Epithelial cell of proximal tubule (primary cell): ENCODE results near the gene SVOP. TPM values are rescaled to one million over a fixed set of nuclear protein-coding genes. Genes with fewer than 3 reads are reported as not detected.
"Not testable (repeated sequence)": the region's sequence is repeated elsewhere in the genome, so short reads cannot be mapped to it uniquely, and the experiment has no call there.

Experiments
- DNase-seq: peaks from one replicate; pipeline ENCODE4 v3.0.0-alpha.2; 2011; ENCODE audit warnings: low read depth
- H3K4me3 ChIP-seq: 2 replicates; pipeline ENCODE4 v1.5.1; 2011; ENCODE audit warnings: low read depth, mild to moderate bottlenecking, low read length
- total RNA-seq: library from RNA; depleted of rRNA; stranded (reverse); fragments of >200 nt; gene quantifications from 2 replicates; pipeline ENCODE4 v1.2.3, GENCODE V29; 2015
- TF ChIP-seq, protein P1 (sequence below): conservative IDR thresholded peaks from 2 replicates; pipeline ENCODE4 v1.5.1; 2012; ENCODE audit warnings: low read depth, mild to moderate bottlenecking, low read length

SVOP gene
- total RNA-seq, 1 donor from 2014 or later: not detected

GRCh38 chr12:109009766-109010165 is 11.1 kb downstream of the SVOP start:
- no peak overlapping the region for H3K4me3 ChIP-seq
- TF ChIP-seq, protein P1, sequence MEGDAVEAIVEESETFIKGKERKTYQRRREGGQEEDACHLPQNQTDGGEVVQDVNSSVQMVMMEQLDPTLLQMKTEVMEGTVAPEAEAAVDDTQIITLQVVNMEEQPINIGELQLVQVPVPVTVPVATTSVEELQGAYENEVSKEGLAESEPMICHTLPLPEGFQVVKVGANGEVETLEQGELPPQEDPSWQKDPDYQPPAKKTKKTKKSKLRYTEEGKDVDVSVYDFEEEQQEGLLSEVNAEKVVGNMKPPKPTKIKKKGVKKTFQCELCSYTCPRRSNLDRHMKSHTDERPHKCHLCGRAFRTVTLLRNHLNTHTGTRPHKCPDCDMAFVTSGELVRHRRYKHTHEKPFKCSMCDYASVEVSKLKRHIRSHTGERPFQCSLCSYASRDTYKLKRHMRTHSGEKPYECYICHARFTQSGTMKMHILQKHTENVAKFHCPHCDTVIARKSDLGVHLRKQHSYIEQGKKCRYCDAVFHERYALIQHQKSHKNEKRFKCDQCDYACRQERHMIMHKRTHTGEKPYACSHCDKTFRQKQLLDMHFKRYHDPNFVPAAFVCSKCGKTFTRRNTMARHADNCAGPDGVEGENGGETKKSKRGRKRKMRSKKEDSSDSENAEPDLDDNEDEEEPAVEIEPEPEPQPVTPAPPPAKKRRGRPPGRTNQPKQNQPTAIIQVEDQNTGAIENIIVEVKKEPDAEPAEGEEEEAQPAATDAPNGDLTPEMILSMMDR: peak; percentile 9
- DNase-seq: no peak

GRCh38 chr12:109004017-109004416 is 16.9 kb downstream of the SVOP start:
- no peak for DNase-seq
- TF ChIP-seq, protein P1: no peak
- H3K4me3 ChIP-seq: no peak overlapping the region

DNA sequence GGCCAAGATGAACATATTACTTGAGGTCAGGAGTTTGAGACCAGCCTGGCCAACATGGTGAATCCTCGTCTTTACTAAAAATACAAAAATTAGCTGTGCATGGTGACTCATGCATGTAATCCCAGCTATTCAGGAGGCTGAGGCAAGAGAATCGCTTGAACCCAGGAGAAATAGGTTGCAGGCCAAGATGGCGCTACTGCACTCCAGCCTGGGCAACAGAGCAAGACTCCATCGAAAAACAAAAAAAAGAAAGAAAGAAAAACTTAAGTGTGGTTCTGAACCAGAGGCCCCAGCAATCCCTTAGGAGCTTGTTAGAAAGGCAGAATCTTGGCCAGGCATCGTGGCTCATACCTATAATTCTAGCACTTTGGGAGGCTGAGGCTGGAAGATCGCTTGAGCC is 24.5 kb downstream of the SVOP start:
- DNase-seq: no peak
- TF ChIP-seq, protein P1: no peak
- no peak overlapping the region for H3K4me3 ChIP-seq

- TF ChIP-seq, protein P1: no peak
- H3K4me3 ChIP-seq: no peak overlapping the region
- no peak for DNase-seq
Measured at GRCh38 chr12:108995370-108995992, 25.4 kb downstream of the SVOP start.

DNA sequence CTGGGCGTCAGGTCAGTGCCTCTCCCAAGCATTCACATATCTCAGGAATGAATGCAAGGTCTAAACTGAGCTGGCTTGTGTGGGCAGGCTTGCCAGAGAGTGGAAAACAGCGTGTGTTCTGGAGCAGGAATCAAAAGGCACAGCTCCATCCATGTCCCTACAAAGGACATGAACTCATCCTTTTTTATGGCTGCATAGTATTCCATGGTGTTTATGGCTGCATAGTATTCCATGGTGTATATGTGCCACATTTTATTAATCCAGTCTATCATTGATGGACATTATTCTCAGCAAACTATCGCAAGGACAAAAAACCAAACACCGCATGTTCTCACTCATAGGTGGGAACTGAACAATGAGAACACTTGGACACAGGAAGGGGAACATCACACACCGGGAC is 30.8 kb downstream of the SVOP start:
- not testable (repeated sequence) for DNase-seq, H3K4me3 ChIP-seq

DNA sequence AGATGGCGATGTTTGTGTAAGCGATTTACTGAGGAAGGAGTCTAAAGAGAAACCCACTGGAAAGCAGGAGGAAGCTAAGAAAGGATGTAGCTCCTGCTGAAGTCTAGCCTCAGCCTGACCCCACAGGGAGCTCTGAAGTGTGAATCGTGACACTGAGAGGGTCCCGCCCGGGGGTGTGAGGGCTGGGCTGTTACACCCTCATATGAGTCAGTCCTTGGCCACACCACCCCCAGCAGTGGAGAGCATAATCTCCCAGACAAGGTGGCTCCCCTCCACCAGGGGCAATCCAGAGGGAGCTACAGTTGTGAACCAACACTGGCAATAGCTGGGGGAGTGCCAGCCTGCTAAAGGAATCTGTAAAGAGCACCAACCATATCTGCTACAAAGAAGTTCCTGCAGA is 31.5 kb downstream of the SVOP start:
- DNase-seq: no peak
- TF ChIP-seq, protein P1: no peak

DNA sequence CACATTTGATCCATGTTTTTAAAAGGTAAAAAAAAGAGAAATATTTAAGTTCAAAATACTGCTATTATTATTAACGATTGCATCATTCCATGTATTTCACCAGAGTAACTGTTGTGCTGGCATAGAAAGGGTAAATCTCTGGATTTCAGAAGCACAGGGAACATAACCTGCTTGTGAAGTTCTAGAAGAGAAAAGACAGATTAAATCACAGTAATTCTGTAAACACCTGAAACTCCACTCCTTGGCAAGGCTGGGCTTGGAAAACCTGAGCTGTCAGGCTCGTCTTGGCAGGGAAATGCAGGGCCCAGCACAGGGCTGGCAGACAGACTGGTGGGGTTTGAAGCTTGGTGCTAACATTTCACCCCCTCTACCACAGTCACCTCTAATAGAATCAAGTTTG is 35.1 kb downstream of the SVOP start:
- DNase-seq: no peak
- TF ChIP-seq, protein P1: no peak
- H3K4me3 ChIP-seq: no peak overlapping the region

More for the DNA sequence above, 31.5 kb downstream of the SVOP start:
- H3K4me3 ChIP-seq: no peak overlapping the region
